Measurements from ENCODE around the gene CLTA.
"Not testable (repeated sequence)": the region's sequence is repeated elsewhere in the genome, so short reads cannot be mapped to it uniquely, and the experiment has no call there.

CLTA gene

GRCh38 chr9:36177571-36177970 lies 13.2 kb upstream of the CLTA start:
- Mint-ChIP-seq H3K36me3 (ENCODE audit: low read depth) (no peaks in the 10 kb centered on the region), H3K27me3 (peaks cover 10% of the 10 kb centered on the region), H3K4me1 (ENCODE audit: low read depth) (peaks cover 12% of the 10 kb centered on the region), H3K27ac (no peak overlapping the region), H3K9me3 (no peaks in the 10 kb centered on the region), H3K4me3 (no peak overlapping the region)
- intact Hi-C loops (cut with micrococcal nuclease) = no loop called here

- intact Hi-C loops (cut with micrococcal nuclease); H3K36me3 Mint-ChIP-seq (ENCODE audit: low read depth); H3K9me3 Mint-ChIP-seq; H3K27ac Mint-ChIP-seq; H3K4me3 Mint-ChIP-seq: not testable (repeated sequence)
- peaks cover 10% of the 10 kb centered on the region for H3K27me3 Mint-ChIP-seq
- H3K4me1 Mint-ChIP-seq (ENCODE audit: low read depth) = peaks cover 12% of the 10 kb centered on the region
These were observed 10.5 kb upstream of the CLTA start for GRCh38 chr9:36180243-36180642.

GRCh38 chr9:36187414-36187813 lies 3.3 kb upstream of the CLTA start:
- no peak overlapping the region for H3K4me3 Mint-ChIP-seq
- H3K27me3 Mint-ChIP-seq = peaks cover 7% of the 10 kb centered on the region
- no peaks in the 10 kb centered on the region for H3K9me3 Mint-ChIP-seq
- intact Hi-C loops (cut with micrococcal nuclease) = no loop called here
- peaks cover 30% of the 10 kb centered on the region for H3K4me1 Mint-ChIP-seq (ENCODE audit: low read depth)
- H3K36me3 Mint-ChIP-seq (ENCODE audit: low read depth) = peaks cover 17% of the 10 kb centered on the region
- no peak overlapping the region for H3K27ac Mint-ChIP-seq

- H3K27me3 Mint-ChIP-seq = peaks cover 6% of the 10 kb centered on the region
These were observed 2.5 kb upstream of the CLTA start for GRCh38 chr9:36188212-36188611.

GRCh38 chr9:36189976-36190375 lies 745 bp upstream of the CLTA start:
- H3K4me1 Mint-ChIP-seq (ENCODE audit: low read depth) = peaks cover 53% of the 10 kb centered on the region
- peak overlapping the region; percentile 66 for H3K4me3 Mint-ChIP-seq
- intact Hi-C loops (cut with micrococcal nuclease) = loop anchor here (2.0 to 5.0 kb wide), 2 partner anchors 39 to 67 kb away; partner anchors contain the start of gene GNE
- H3K27ac Mint-ChIP-seq = peak overlapping the region; percentile 93
- H3K9me3 Mint-ChIP-seq = no peaks in the 10 kb centered on the region
- peaks cover 35% of the 10 kb centered on the region for H3K36me3 Mint-ChIP-seq (ENCODE audit: low read depth)
- peaks cover 6% of the 10 kb centered on the region for H3K27me3 Mint-ChIP-seq

More at GRCh38 chr9:36188212-36188611, 2.5 kb upstream of the CLTA start:
- Mint-ChIP-seq H3K27ac (no peak overlapping the region), H3K36me3 (ENCODE audit: low read depth) (peaks cover 18% of the 10 kb centered on the region), H3K4me1 (ENCODE audit: low read depth) (peaks cover 35% of the 10 kb centered on the region), H3K4me3 (no peak overlapping the region), H3K9me3 (no peaks in the 10 kb centered on the region)
- intact Hi-C loops (cut with micrococcal nuclease) = no loop called here

GRCh38 chr9:36191290-36191645 lies 547 bp downstream of the CLTA start:
- H3K4me3 Mint-ChIP-seq = peak overlapping the region; percentile 84
- intact Hi-C loops (cut with micrococcal nuclease) = loop anchor here (2.0 to 5.0 kb wide), 2 partner anchors 40 to 66 kb away; partner anchors contain the start of gene GNE
- peak overlapping the region; percentile 93 for H3K27ac Mint-ChIP-seq
- peaks cover 57% of the 10 kb centered on the region for H3K4me1 Mint-ChIP-seq (ENCODE audit: low read depth)
- H3K36me3 Mint-ChIP-seq (ENCODE audit: low read depth) = peaks cover 48% of the 10 kb centered on the region
- H3K9me3 Mint-ChIP-seq = no peaks in the 10 kb centered on the region
- peaks cover 6% of the 10 kb centered on the region for H3K27me3 Mint-ChIP-seq

GRCh38 chr9:36191686-36192085 lies 965 bp downstream of the CLTA start:
- Mint-ChIP-seq H3K4me3 (peak overlapping the region; percentile 84), H3K4me1 (ENCODE audit: low read depth) (peaks cover 57% of the 10 kb centered on the region), H3K9me3 (no peaks in the 10 kb centered on the region), H3K27me3 (peaks cover 6% of the 10 kb centered on the region), H3K27ac (peak overlapping the region; percentile 93), H3K36me3 (ENCODE audit: low read depth) (peaks cover 52% of the 10 kb centered on the region)
- intact Hi-C loops (cut with micrococcal nuclease) = loop anchor here (2.0 to 5.0 kb wide), 2 partner anchors 41 to 66 kb away; partner anchors contain the start of gene GNE

GRCh38 chr9:36192196-36192595 lies 1.5 kb downstream of the CLTA start:
- Mint-ChIP-seq H3K27me3 (peaks cover 6% of the 10 kb centered on the region), H3K4me3 (peak overlapping the region; percentile 84), H3K27ac (peak overlapping the region; percentile 93), H3K36me3 (ENCODE audit: low read depth) (peaks cover 58% of the 10 kb centered on the region), H3K9me3 (no peaks in the 10 kb centered on the region), H3K4me1 (ENCODE audit: low read depth) (peaks cover 57% of the 10 kb centered on the region)
- intact Hi-C loops (cut with micrococcal nuclease) = loop anchor here (5.0 kb wide), 1 partner anchor 65 kb away; the partner anchor contains the start of gene GNE

GRCh38 chr9:36193023-36193422 lies 2.3 kb downstream of the CLTA start:
- Mint-ChIP-seq H3K9me3 (no peaks in the 10 kb centered on the region), H3K4me1 (ENCODE audit: low read depth) (peaks cover 50% of the 10 kb centered on the region), H3K27ac (peak overlapping the region; percentile 93), H3K4me3 (peak overlapping the region; percentile 84), H3K27me3 (peaks cover 3% of the 10 kb centered on the region), H3K36me3 (ENCODE audit: low read depth) (peaks cover 66% of the 10 kb centered on the region)
- intact Hi-C loops (cut with micrococcal nuclease) = loop anchor here (5.0 kb wide), 1 partner anchor 64 kb away; the partner anchor contains the start of gene GNE

- H3K27ac Mint-ChIP-seq = peak overlapping the region; percentile 93
- peaks cover 80% of the 10 kb centered on the region for H3K36me3 Mint-ChIP-seq (ENCODE audit: low read depth)
- no peaks in the 10 kb centered on the region for H3K9me3 Mint-ChIP-seq
- peaks cover 40% of the 10 kb centered on the region for H3K4me1 Mint-ChIP-seq (ENCODE audit: low read depth)
- H3K4me3 Mint-ChIP-seq = peak overlapping the region; percentile 84
- intact Hi-C loops (cut with micrococcal nuclease) = loop anchor here (5.0 kb wide), 1 partner anchor 63 kb away; the partner anchor contains the start of gene GNE
- H3K27me3 Mint-ChIP-seq = no peaks in the 10 kb centered on the region
These were observed 3.7 kb downstream of the CLTA start for GRCh38 chr9:36194326-36195000.

GRCh38 chr9:36204906-36205547 lies 14.3 kb downstream of the CLTA start:
- Mint-ChIP-seq H3K27ac (peak overlapping the region; percentile 26), H3K27me3 (no peaks in the 10 kb centered on the region), H3K36me3 (ENCODE audit: low read depth) (peaks cover 98% of the 10 kb centered on the region), H3K4me1 (ENCODE audit: low read depth) (peaks cover 50% of the 10 kb centered on the region), H3K9me3 (no peaks in the 10 kb centered on the region), H3K4me3 (no peak overlapping the region)
- intact Hi-C loops (cut with micrococcal nuclease) = no loop called here

GRCh38 chr9:36207016-36207415 lies 16.3 kb downstream of the CLTA start:
- peaks cover 58% of the 10 kb centered on the region for H3K4me1 Mint-ChIP-seq (ENCODE audit: low read depth)
- no peak overlapping the region for H3K4me3 Mint-ChIP-seq
- H3K36me3 Mint-ChIP-seq (ENCODE audit: low read depth) = peaks cover 100% of the 10 kb centered on the region
- no peaks in the 10 kb centered on the region for H3K9me3 Mint-ChIP-seq
- intact Hi-C loops (cut with micrococcal nuclease) = no loop called here
- H3K27me3 Mint-ChIP-seq = no peaks in the 10 kb centered on the region
- no peak overlapping the region for H3K27ac Mint-ChIP-seq

- Mint-ChIP-seq H3K27me3 (no peaks in the 10 kb centered on the region), H3K27ac (peak overlapping the region; percentile 25), H3K9me3 (no peaks in the 10 kb centered on the region), H3K36me3 (ENCODE audit: low read depth) (peaks cover 100% of the 10 kb centered on the region), H3K4me1 (ENCODE audit: low read depth) (peaks cover 58% of the 10 kb centered on the region), H3K4me3 (no peak overlapping the region)
- intact Hi-C loops (cut with micrococcal nuclease) = no loop called here
These were observed 16.9 kb downstream of the CLTA start for GRCh38 chr9:36207546-36208012.

GRCh38 chr9:36208521-36209253 lies 18.0 kb downstream of the CLTA start:
- Mint-ChIP-seq H3K36me3 (ENCODE audit: low read depth) (peaks cover 100% of the 10 kb centered on the region), H3K9me3 (no peaks in the 10 kb centered on the region), H3K27me3 (no peaks in the 10 kb centered on the region), H3K4me3 (no peak overlapping the region), H3K4me1 (ENCODE audit: low read depth) (peaks cover 64% of the 10 kb centered on the region), H3K27ac (peak overlapping the region; percentile 25)
- intact Hi-C loops (cut with micrococcal nuclease) = no loop called here

Data from dendritic cell treated with granulocyte-macrophage colony-stimulating factor and Interleukin-4, amounts not matched to agents 40 ng/mL and 50 ng/mL, for 4 days (primary cell).